Measurements from ENCODE around the gene RBP3.

DNA sequence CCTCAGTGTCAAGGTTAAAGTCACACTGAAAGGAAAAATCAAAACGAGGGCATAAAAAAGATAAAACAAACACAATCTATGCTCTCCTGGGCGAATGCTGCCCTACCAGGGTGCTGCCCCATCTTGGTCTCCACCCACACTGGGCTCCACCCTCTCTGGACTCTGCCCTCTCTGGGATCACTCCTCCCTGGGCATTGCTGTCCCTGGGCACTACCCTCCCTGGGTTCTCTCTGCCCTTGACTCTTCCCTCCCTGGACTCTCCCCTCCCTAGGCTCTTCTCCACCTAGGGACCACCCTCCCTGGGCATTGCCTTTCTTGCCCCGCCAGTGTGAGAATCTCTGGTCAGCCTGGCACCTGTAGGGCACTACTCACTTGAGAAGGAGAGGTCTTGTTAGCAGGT, 17.4 kb upstream of the RBP3 start:
- TF ChIP-seq CTCF (IDR thresholded peaks at IDR 0.05; ENCODE audit: poor library complexity) (no peak), EZH2 (IDR thresholded peaks at IDR 0.05; ENCODE audit: borderline replicate concordance) (no peak), EZH2phosphoT487 (IDR thresholded peaks at IDR 0.05; ENCODE audit: low read depth, severe bottlenecking, unreplicated experiment) (no peak)

Measured in hepatocyte (in vitro differentiated cells).